Dedifferentiated amniotic fluid mesenchymal stem cell (primary cell): ENCODE results near the gene KCTD4.
A peak's percentile ranks its signal among the peaks of the same experiment; 100 is the strongest.
"Not testable (repeated sequence)": the region's sequence is repeated elsewhere in the genome, so short reads cannot be mapped to it uniquely, and the experiment has no call there.

ENCODE experiments used
- DNase-seq: peaks from one replicate; pipeline ENCODE4 v3.0.0-alpha.2; 2016; ENCODE audit errors: extremely low spot score

The KCTD4 gene

GRCh38 chr13:45215392-45216077 is 14.7 kb upstream of the KCTD4 start:
- DNase-seq = no peak

- no peak for DNase-seq
Measured at GRCh38 chr13:45209229-45209628, 8.4 kb upstream of the KCTD4 start.

GRCh38 chr13:45208132-45208531 is 7.3 kb upstream of the KCTD4 start:
- no peak for DNase-seq

- no peak for DNase-seq
Measured at GRCh38 chr13:45207319-45207718, 6.5 kb upstream of the KCTD4 start.

- DNase-seq = peak; percentile 87
Measured at GRCh38 chr13:45206340-45206739, 5.5 kb upstream of the KCTD4 start.

- DNase-seq = no peak
Measured at GRCh38 chr13:45205124-45205523, 4.3 kb upstream of the KCTD4 start.

GRCh38 chr13:45199711-45200110 is 1.1 kb downstream of the KCTD4 start:
- no peak for DNase-seq

GRCh38 chr13:45198924-45199323 is 1.9 kb downstream of the KCTD4 start:
- no peak for DNase-seq

- DNase-seq = no peak
Measured at GRCh38 chr13:45198041-45198440, 2.8 kb downstream of the KCTD4 start.

- no peak for DNase-seq
Measured at GRCh38 chr13:45196622-45197021, 4.2 kb downstream of the KCTD4 start.

GRCh38 chr13:45196096-45196495 is 4.7 kb downstream of the KCTD4 start:
- peak; percentile 22 for DNase-seq

- no peak for DNase-seq
Measured at GRCh38 chr13:45195421-45195820, 5.4 kb downstream of the KCTD4 start.

- no peak for DNase-seq
Measured at GRCh38 chr13:45194081-45194939, 6.5 kb downstream of the KCTD4 start.

- no peak for DNase-seq
Measured at GRCh38 chr13:45191874-45192273, 9.0 kb downstream of the KCTD4 start.

GRCh38 chr13:45189511-45189910 is 11.3 kb downstream of the KCTD4 start:
- DNase-seq = not testable (repeated sequence)

- DNase-seq = not testable (repeated sequence)
Measured at GRCh38 chr13:45189077-45189476, 11.8 kb downstream of the KCTD4 start.

GRCh38 chr13:45185286-45185685 is 15.6 kb downstream of the KCTD4 start:
- DNase-seq = no peak

GRCh38 chr13:45184693-45185092 is 16.2 kb downstream of the KCTD4 start:
- DNase-seq = no peak

GRCh38 chr13:45180713-45181601 is 19.9 kb downstream of the KCTD4 start:
- no peak for DNase-seq

- DNase-seq = no peak
Measured at GRCh38 chr13:45180303-45180702, 20.5 kb downstream of the KCTD4 start.

GRCh38 chr13:45179428-45179827 is 21.4 kb downstream of the KCTD4 start:
- DNase-seq = no peak
